ENCODE results near the gene UNKL. TPM values are rescaled to one million over a fixed set of nuclear protein-coding genes. Genes with fewer than 3 reads are reported as not detected.

The UNKL gene
- polyA plus RNA-seq (2011; rRNA removed): 7.9 and 15.4 TPM in 2 replicates
- 3.5 and 8.9 TPM in 2 replicates for polyA minus RNA-seq (2011; rRNA and poly(A)+ RNA removed)

GRCh38 chr16:1414532-1415260, at the start of gene UNKL:
Gene UNKL, minus strand, starts transcription at chr16:1414704. Its CDS starts 13 bp downstream, at chr16:1414691.
- TF ChIP-seq CTCF (IDR thresholded peaks at IDR 0.05; ENCODE audit: insufficient read depth, low read depth, low read length): no peak
- POLR2A ChIA-PET: no interaction called here
- no peak for DNase-seq (ENCODE audit: low read depth)
- Histone ChIP-seq H3K27me3 (ENCODE audit: control insufficient read depth, insufficient read depth, low read length) (no peaks in the 10 kb centered on the region), H3K4me3 (ENCODE audit: low read depth, low read length) (peak within 1 kb of the TSS; percentile 99), H3K36me3 (ENCODE audit: control insufficient read depth, insufficient read depth, low read length) (peaks cover 1% of the 10 kb centered on the region; the same call in 1 of the 2 replicates)
- CTCF ChIA-PET: no interaction called here

- CTCF ChIA-PET: no interaction called here
- Histone ChIP-seq H3K4me3 (ENCODE audit: low read depth, low read length) (no peak overlapping the region), H3K36me3 (ENCODE audit: control insufficient read depth, insufficient read depth, low read length) (peaks cover 8% of the 10 kb centered on the region), H3K27me3 (ENCODE audit: control insufficient read depth, insufficient read depth, low read length) (no peaks in the 10 kb centered on the region)
- POLR2A ChIA-PET: no interaction called here
- no peak for TF ChIP-seq CTCF (IDR thresholded peaks at IDR 0.05; ENCODE audit: insufficient read depth, low read depth, low read length)
- peak; percentile 15 for DNase-seq (ENCODE audit: low read depth)
These were observed 46.6 kb upstream of the UNKL start for GRCh38 chr16:1461146-1461545.

GRCh38 chr16:1460602-1461138, 46.2 kb upstream of the UNKL start:
- ChIA-PET CTCF (no interaction called here), POLR2A (no interaction called here)
- no peak overlapping the region for H3K4me3 ChIP-seq (ENCODE audit: low read depth, low read length)

GRCh38 chr16:1459967-1460366, 45.5 kb upstream of the UNKL start:
- CTCF ChIA-PET: interaction anchor here (1.8 kb wide), 1 partner anchor 246 kb away, joined by 4 read pairs; the partner anchor contains the start of gene MAPK8IP3
- Histone ChIP-seq H3K4me3 (ENCODE audit: low read depth, low read length) (no peak overlapping the region), H3K36me3 (ENCODE audit: control insufficient read depth, insufficient read depth, low read length) (peaks cover 14% of the 10 kb centered on the region), H3K27me3 (ENCODE audit: control insufficient read depth, insufficient read depth, low read length) (no peaks in the 10 kb centered on the region)
- no peak for DNase-seq (ENCODE audit: low read depth)
- POLR2A ChIA-PET: no interaction called here
- no peak for TF ChIP-seq CTCF (IDR thresholded peaks at IDR 0.05; ENCODE audit: insufficient read depth, low read depth, low read length)

More at GRCh38 chr16:1460602-1461138, 46.2 kb upstream of the UNKL start:
- no peak for TF ChIP-seq CTCF (IDR thresholded peaks at IDR 0.05; ENCODE audit: insufficient read depth, low read depth, low read length)
- peaks cover 11% of the 10 kb centered on the region for H3K36me3 ChIP-seq (ENCODE audit: control insufficient read depth, insufficient read depth, low read length)
- DNase-seq (ENCODE audit: low read depth): no peak
- no peaks in the 10 kb centered on the region for H3K27me3 ChIP-seq (ENCODE audit: control insufficient read depth, insufficient read depth, low read length)

GRCh38 chr16:1458977-1459341, 44.5 kb upstream of the UNKL start:
- ChIA-PET CTCF (interaction anchor here (0.6 to 1.8 kb wide), 2 partner anchors 32 to 247 kb away, joined by 4 read pairs; partner anchors contain the start of gene MAPK8IP3), POLR2A (no interaction called here)
- Histone ChIP-seq H3K4me3 (ENCODE audit: low read depth, low read length) (no peak overlapping the region), H3K27me3 (ENCODE audit: control insufficient read depth, insufficient read depth, low read length) (no peaks in the 10 kb centered on the region), H3K36me3 (ENCODE audit: control insufficient read depth, insufficient read depth, low read length) (peaks cover 16% of the 10 kb centered on the region)
- DNase-seq (ENCODE audit: low read depth): no peak
- no peak for TF ChIP-seq CTCF (IDR thresholded peaks at IDR 0.05; ENCODE audit: insufficient read depth, low read depth, low read length)
